ENCODE measurements around the gene MCC. TPM values are rescaled to one million over a fixed set of nuclear protein-coding genes. Genes with fewer than 3 reads are reported as not detected.

Gene MCC
- total RNA-seq, 1 experiment from 2014 or later, result 7.6 TPM

DNA sequence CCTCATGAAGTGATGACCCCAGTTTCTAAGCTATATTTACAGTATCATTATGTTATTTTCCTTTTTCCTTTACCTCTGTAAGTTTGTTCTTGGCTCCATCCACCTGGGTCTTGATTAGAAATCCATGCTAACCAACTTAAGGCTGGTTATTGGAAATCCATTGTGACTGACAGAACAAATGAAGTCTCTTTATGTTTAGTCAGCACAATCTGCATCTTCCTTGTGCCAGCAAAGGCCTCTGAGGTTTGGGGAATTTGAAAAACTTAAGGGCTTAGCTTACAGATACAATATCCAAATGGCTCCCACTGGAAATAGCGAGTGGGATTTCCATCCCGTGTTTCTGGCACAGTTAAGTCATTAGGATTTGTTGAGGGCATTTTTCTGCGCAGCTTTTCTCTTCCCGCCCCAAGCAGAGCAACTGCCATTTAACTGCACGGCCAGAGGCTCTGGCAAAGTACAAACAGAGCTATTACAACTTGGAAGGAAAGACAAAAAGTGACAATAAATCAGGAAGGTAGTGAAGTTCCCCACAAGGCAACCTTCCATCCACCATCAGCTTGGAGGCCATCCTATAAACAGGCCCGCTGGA lies 447.5 kb downstream of the MCC start:
- H3K27me3 Mint-ChIP-seq (ENCODE audit: low read depth), result no peaks in the 10 kb centered on the region
- H2BK15ac ChIP-seq (ENCODE audit: low read depth, low read length), result no peak overlapping the region
- H3K23me2 ChIP-seq (ENCODE audit: insufficient read length, low read depth, low read length, poor library complexity, severe bottlenecking), result no peaks in the 10 kb centered on the region
- no peaks in the 10 kb centered on the region for H4K20me1 ChIP-seq (ENCODE audit: control insufficient read depth, insufficient read depth, insufficient read length)
- no peak overlapping the region for H2BK120ac ChIP-seq (ENCODE audit: low read depth, low read length, poor library complexity, severe bottlenecking)
- no peaks in the 10 kb centered on the region for H3K27me3 ChIP-seq (ENCODE audit: insufficient read depth, low read length)
- no peak overlapping the region for H2BK20ac ChIP-seq (ENCODE audit: low read depth, low read length, poor library complexity, severe bottlenecking)
- H2AK5ac ChIP-seq (ENCODE audit: insufficient read length, low read length), result no peak overlapping the region
- no peak overlapping the region for H3K14ac ChIP-seq (ENCODE audit: insufficient read depth, low read length)
- no peak overlapping the region for H3K27ac ChIP-seq (ENCODE audit: insufficient read length, low read depth, low read length)
- H3K27ac Mint-ChIP-seq, result no peak overlapping the region
- H3K36me3 Mint-ChIP-seq (ENCODE audit: insufficient read depth in 1 of 3, low read depth in 3 of 3), result peaks cover 0 to 3% (median 0%) of the 10 kb centered on the region in 3 experiments; a peak in 2 of 7 replicates
- no peak overlapping the region for H3K23ac ChIP-seq (ENCODE audit: insufficient read length, low read depth, low read length)
- H3K4me2 ChIP-seq (ENCODE audit: insufficient read depth, insufficient read length, low read length), result no peak overlapping the region
- H3K4me1 Mint-ChIP-seq, result peaks cover 16 to 21% of the 10 kb centered on the region in 2 experiments
- no peak overlapping the region for H2AFZ ChIP-seq (ENCODE audit: low read length)
- no peak overlapping the region for H2BK5ac ChIP-seq (ENCODE audit: insufficient read length, low read length)
- no peak overlapping the region for H4K5ac ChIP-seq (ENCODE audit: insufficient read length, low read depth, low read length)
- H3T11ph ChIP-seq (ENCODE audit: low read length), result no peak overlapping the region
- H3K18ac ChIP-seq (ENCODE audit: insufficient read length, low read depth, low read length), result no peak overlapping the region
- no peak for DNase-seq
- no peak overlapping the region for H3K4ac ChIP-seq (ENCODE audit: low read depth, low read length)
- no peak overlapping the region for H3K56ac ChIP-seq (ENCODE audit: insufficient read length, low read depth, low read length)
- no peak overlapping the region for H4K91ac ChIP-seq (ENCODE audit: insufficient read length, low read depth, low read length)
- no CpG with 5 or more reads among the region's 6 CpGs for WGBS (ENCODE audit: extremely low coverage, insufficient read length, low lambda C conversion rate)
- no peak overlapping the region for H3K4me3 Mint-ChIP-seq
- H4K8ac ChIP-seq (replicated peaks; ENCODE audit: insufficient read length, low read depth, low read length), result no peak overlapping the region
- H2BK12ac ChIP-seq (ENCODE audit: insufficient read length, low read depth, low read length), result no peak overlapping the region
- H3K9me3 ChIP-seq (ENCODE audit: control insufficient read depth, low read depth, low read length), result no peaks in the 10 kb centered on the region
- peaks cover 4% of the 10 kb centered on the region; the same call in 1 of the 2 replicates for H3K4me1 ChIP-seq (ENCODE audit: insufficient read depth, low read length)
- TF ChIP-seq, protein P1, sequence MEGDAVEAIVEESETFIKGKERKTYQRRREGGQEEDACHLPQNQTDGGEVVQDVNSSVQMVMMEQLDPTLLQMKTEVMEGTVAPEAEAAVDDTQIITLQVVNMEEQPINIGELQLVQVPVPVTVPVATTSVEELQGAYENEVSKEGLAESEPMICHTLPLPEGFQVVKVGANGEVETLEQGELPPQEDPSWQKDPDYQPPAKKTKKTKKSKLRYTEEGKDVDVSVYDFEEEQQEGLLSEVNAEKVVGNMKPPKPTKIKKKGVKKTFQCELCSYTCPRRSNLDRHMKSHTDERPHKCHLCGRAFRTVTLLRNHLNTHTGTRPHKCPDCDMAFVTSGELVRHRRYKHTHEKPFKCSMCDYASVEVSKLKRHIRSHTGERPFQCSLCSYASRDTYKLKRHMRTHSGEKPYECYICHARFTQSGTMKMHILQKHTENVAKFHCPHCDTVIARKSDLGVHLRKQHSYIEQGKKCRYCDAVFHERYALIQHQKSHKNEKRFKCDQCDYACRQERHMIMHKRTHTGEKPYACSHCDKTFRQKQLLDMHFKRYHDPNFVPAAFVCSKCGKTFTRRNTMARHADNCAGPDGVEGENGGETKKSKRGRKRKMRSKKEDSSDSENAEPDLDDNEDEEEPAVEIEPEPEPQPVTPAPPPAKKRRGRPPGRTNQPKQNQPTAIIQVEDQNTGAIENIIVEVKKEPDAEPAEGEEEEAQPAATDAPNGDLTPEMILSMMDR (conservative IDR thresholded peaks at IDR 0.05), result no peak
- no peak overlapping the region for H3K9ac ChIP-seq (ENCODE audit: extremely low read depth, insufficient read length, low read length)
- no peaks in the 10 kb centered on the region for H3K79me1 ChIP-seq (ENCODE audit: insufficient read depth, low read depth, low read length, poor library complexity, severe bottlenecking)
- H3K79me2 ChIP-seq (ENCODE audit: insufficient read depth, low read length), result no peaks in the 10 kb centered on the region
- no peaks in the 10 kb centered on the region for H3K9me3 Mint-ChIP-seq

All from H9 (cell line).